ENCODE measurements around the gene TAF8. TPM values are rescaled to one million over a fixed set of nuclear protein-coding genes. Genes with fewer than 3 reads are reported as not detected.

Gene TAF8
- polyA plus RNA-seq, 1 experiment: 13.9 TPM

- DNase-seq (ENCODE audit: low read depth): no peak
- POLR2A ChIA-PET: no interaction called here
- CTCF ChIA-PET: interaction anchor here (0.7 kb wide), 1 partner anchor 19 kb away, joined by 3 read pairs; no protein-coding TSS in a partner anchor
Measured at GRCh38 chr6:42009844-42010184, 40.5 kb upstream of the TAF8 start.

GRCh38 chr6:42010185-42010891 is 40.0 kb upstream of the TAF8 start:
- POLR2A ChIA-PET: no interaction called here
- H3K4me3 ChIP-seq (ENCODE audit: low read depth, low read length): no peak overlapping the region
- DNase-seq (ENCODE audit: low read depth): no peak

More at GRCh38 chr6:42009844-42010184, 40.5 kb upstream of the TAF8 start:
- H3K36me3 ChIP-seq (ENCODE audit: control insufficient read depth, insufficient read depth, low read length): no peaks in the 10 kb centered on the region
- no peak overlapping the region for H3K4me3 ChIP-seq (ENCODE audit: low read depth, low read length)
- TF ChIP-seq, protein P1, sequence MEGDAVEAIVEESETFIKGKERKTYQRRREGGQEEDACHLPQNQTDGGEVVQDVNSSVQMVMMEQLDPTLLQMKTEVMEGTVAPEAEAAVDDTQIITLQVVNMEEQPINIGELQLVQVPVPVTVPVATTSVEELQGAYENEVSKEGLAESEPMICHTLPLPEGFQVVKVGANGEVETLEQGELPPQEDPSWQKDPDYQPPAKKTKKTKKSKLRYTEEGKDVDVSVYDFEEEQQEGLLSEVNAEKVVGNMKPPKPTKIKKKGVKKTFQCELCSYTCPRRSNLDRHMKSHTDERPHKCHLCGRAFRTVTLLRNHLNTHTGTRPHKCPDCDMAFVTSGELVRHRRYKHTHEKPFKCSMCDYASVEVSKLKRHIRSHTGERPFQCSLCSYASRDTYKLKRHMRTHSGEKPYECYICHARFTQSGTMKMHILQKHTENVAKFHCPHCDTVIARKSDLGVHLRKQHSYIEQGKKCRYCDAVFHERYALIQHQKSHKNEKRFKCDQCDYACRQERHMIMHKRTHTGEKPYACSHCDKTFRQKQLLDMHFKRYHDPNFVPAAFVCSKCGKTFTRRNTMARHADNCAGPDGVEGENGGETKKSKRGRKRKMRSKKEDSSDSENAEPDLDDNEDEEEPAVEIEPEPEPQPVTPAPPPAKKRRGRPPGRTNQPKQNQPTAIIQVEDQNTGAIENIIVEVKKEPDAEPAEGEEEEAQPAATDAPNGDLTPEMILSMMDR (IDR thresholded peaks at IDR 0.05; ENCODE audit: insufficient read depth, low read depth, low read length): no peak
- no peaks in the 10 kb centered on the region for H3K27me3 ChIP-seq (ENCODE audit: control insufficient read depth, insufficient read depth, low read length)

DNA sequence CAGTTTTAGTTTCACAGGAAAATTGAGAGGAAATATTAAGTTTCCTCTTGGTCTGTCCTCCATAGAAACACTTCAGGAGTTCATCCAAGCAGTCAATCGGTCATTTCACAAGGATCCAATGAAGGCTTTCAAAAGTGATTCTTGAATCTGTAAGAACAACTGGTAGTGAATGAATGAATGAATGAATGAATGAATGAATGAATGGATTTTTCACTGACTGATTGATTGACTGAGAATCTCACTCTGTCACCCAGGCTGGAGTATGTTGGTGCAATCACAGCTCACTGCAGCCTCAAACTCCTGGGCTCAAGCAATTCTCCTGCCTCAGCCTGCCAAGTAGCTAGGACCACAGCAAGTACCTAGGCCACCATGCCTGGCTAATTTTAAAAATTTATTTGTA is 39.4 kb upstream of the TAF8 start:
- CTCF ChIA-PET: no interaction called here

More at GRCh38 chr6:42010185-42010891, 40.0 kb upstream of the TAF8 start:
- no peaks in the 10 kb centered on the region for H3K27me3 ChIP-seq (ENCODE audit: control insufficient read depth, insufficient read depth, low read length)
- CTCF ChIA-PET: interaction anchor here (0.7 kb wide), 1 partner anchor 20 kb away, joined by 3 read pairs; no protein-coding TSS in a partner anchor
- H3K36me3 ChIP-seq (ENCODE audit: control insufficient read depth, insufficient read depth, low read length): no peaks in the 10 kb centered on the region
- TF ChIP-seq, protein P1 (IDR thresholded peaks at IDR 0.05; ENCODE audit: insufficient read depth, low read depth, low read length): no peak

GRCh38 chr6:42012501-42013133 is 37.7 kb upstream of the TAF8 start:
- Histone ChIP-seq H3K27me3 (ENCODE audit: control insufficient read depth, insufficient read depth, low read length) (no peaks in the 10 kb centered on the region), H3K4me3 (ENCODE audit: low read depth, low read length) (no peak overlapping the region), H3K36me3 (ENCODE audit: control insufficient read depth, insufficient read depth, low read length) (no peaks in the 10 kb centered on the region)
- TF ChIP-seq, protein P1 (IDR thresholded peaks at IDR 0.05; ENCODE audit: insufficient read depth, low read depth, low read length): no peak
- DNase-seq (ENCODE audit: low read depth): no peak
- ChIA-PET CTCF (no interaction called here), POLR2A (interaction anchor here (0.6 kb wide), 1 partner anchor 419 kb away, joined by 4 read pairs; no protein-coding TSS in a partner anchor)

More for the DNA sequence above, 39.4 kb upstream of the TAF8 start:
- Histone ChIP-seq H3K4me3 (ENCODE audit: low read depth, low read length) (no peak overlapping the region), H3K36me3 (ENCODE audit: control insufficient read depth, insufficient read depth, low read length) (no peaks in the 10 kb centered on the region), H3K27me3 (ENCODE audit: control insufficient read depth, insufficient read depth, low read length) (no peaks in the 10 kb centered on the region)
- TF ChIP-seq, protein P1 (IDR thresholded peaks at IDR 0.05; ENCODE audit: insufficient read depth, low read depth, low read length): no peak
- POLR2A ChIA-PET: no interaction called here
- no peak for DNase-seq (ENCODE audit: low read depth)

GRCh38 chr6:42013134-42013516 is 37.2 kb upstream of the TAF8 start:
- CTCF ChIA-PET: no interaction called here
- peak; percentile 2 for DNase-seq (ENCODE audit: low read depth)
- no peak overlapping the region for H3K4me3 ChIP-seq (ENCODE audit: low read depth, low read length)
- H3K27me3 ChIP-seq (ENCODE audit: control insufficient read depth, insufficient read depth, low read length): no peaks in the 10 kb centered on the region
- TF ChIP-seq, protein P1 (IDR thresholded peaks at IDR 0.05; ENCODE audit: insufficient read depth, low read depth, low read length): no peak
- POLR2A ChIA-PET: no interaction called here
- no peaks in the 10 kb centered on the region for H3K36me3 ChIP-seq (ENCODE audit: control insufficient read depth, insufficient read depth, low read length)
